ENCODE measurements around the gene STRIP1.

DNA sequence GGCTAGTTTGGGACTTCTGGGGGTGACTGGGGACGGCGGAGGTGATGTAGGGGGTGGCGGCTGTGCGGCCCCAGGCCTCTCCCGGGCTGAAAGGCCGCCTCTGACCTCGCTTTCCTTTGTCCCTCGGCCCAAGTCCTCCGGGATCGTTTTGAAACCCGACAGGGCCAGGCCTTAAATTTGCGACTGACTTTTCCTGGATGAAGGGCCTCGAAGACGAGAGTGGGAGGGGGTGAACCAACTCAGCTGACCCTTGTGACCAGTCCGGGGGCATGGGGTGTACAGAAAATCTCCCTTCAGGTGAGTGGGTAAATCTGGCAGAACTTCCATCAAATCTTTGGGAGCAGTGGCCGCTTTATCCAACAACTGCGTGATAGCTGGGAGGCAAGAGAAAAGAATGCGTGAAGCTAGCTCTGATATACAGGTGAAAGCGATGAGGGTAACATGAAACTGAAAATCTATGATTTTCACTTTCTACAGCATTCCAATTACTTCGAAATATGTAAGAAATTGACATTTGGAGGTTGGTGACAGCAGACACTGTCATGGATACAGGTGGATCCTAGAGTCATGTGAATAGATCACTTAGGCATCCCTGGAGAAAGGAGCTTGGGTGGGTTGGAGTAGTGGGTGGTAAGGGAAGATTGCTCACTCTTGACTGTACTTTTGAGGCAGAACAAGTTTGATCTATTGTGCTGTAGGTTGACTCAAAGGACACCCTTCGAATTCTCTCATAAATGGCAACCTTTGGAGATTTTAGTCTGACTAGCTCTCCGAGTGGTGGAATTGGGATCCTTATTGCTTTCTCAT lies 49.0 kb upstream of the STRIP1 start:
- TF ChIP-seq POLR2A (IDR thresholded peaks at IDR 0.05; ENCODE audit: low read depth, low read length) (no peak), POLR2AphosphoS5 (IDR thresholded peaks at IDR 0.05; ENCODE audit: low read depth, low read length) (no peak), POU2F2 (IDR thresholded peaks at IDR 0.05; ENCODE audit: low read depth, low read length) (no peak)

Data from GM12891 (cell line).